ENCODE results near the gene ZBTB20.

The ZBTB20 gene

DNA sequence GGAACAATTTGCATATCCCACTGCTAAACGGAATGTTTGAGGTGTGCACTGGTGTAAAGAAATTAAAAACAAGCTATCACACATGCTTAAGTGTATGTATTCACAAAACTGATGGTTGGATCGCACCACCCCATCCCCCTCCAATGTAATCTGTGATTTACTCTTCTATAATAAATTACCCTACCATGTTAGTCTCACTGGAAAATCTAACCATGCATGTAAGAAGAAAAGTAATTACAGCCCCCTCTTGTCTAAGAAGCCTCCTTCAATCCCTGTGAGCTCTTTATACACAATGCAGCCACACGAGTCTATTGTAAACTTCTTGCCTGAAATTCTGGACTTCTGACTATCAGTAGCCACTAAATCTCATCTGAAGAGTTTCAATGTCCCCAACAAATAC, 173.6 kb downstream of the ZBTB20 start:
- TF ChIP-seq, protein P1, sequence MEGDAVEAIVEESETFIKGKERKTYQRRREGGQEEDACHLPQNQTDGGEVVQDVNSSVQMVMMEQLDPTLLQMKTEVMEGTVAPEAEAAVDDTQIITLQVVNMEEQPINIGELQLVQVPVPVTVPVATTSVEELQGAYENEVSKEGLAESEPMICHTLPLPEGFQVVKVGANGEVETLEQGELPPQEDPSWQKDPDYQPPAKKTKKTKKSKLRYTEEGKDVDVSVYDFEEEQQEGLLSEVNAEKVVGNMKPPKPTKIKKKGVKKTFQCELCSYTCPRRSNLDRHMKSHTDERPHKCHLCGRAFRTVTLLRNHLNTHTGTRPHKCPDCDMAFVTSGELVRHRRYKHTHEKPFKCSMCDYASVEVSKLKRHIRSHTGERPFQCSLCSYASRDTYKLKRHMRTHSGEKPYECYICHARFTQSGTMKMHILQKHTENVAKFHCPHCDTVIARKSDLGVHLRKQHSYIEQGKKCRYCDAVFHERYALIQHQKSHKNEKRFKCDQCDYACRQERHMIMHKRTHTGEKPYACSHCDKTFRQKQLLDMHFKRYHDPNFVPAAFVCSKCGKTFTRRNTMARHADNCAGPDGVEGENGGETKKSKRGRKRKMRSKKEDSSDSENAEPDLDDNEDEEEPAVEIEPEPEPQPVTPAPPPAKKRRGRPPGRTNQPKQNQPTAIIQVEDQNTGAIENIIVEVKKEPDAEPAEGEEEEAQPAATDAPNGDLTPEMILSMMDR (IDR thresholded peaks at IDR 0.05; ENCODE audit: low read depth, low read length, missing control alignments), result no peak
- no peak overlapping the region for H3K4me3 ChIP-seq (ENCODE audit: low read depth, low read length)
- DNase-seq (ENCODE audit: low read depth), result no peak

DNA sequence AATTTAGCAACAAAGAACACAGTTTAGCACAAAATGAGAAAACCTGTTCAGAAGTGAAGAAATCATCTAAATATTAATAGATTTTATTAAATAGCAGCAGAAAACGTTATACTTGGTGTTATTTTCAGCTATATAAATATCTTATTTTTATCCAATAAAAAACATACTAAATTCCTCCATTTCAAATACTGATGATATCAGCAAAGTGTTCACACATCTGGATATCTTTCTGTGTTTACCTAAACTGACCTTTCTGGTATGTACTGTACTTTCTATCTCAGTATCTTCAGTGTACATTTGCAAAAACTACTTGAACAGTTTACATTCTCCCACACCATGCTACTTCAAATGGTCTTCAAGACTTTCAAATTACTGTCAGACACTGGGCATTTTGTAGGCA, 179.9 kb downstream of the ZBTB20 start:
- TF ChIP-seq, protein P1 (IDR thresholded peaks at IDR 0.05; ENCODE audit: low read depth, low read length, missing control alignments), result no peak
- no peak overlapping the region for H3K4me3 ChIP-seq (ENCODE audit: low read depth, low read length)
- no peak for DNase-seq (ENCODE audit: low read depth)

DNA sequence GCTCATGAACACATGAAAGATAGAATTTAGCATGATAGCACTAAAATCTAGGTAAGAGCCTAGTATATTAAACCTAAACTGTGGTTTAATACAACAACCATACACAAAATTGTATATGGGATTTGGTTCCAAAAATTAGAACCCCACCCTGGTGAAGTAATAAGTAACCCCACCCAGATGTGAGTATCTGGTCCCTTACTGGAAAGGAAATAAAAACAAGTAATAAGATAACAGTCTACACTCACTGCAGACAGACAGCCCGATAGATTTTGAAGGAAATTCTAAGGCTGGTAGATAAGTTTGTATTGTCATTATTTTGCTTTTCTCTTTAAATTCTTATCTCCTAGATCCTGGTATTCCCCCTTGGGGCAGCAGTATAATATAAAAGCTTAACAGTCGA, 184.9 kb downstream of the ZBTB20 start:
- TF ChIP-seq, protein P1 (IDR thresholded peaks at IDR 0.05; ENCODE audit: low read depth, low read length, missing control alignments), result no peak
- no peak for DNase-seq (ENCODE audit: low read depth)

DNA sequence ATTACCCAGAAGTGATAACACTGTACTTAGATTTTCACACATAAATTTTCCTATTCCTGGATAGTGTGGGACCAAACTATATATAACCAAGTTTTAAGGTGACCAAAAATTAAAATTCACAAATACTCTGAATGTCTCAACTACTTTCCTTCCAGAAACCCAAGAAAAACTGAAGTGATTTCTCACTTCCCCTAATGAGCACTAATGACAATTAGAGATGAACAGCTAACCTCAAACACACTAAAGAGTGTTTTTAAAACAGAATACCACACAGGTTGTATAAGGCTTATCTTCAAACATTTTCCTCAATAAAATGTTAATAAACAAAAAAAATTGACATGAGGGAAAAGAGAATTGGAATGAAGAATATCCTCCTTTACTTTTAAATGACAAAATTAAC, 188.2 kb downstream of the ZBTB20 start:
- no peak overlapping the region for H3K4me3 ChIP-seq (ENCODE audit: low read depth, low read length)
- TF ChIP-seq, protein P1 (IDR thresholded peaks at IDR 0.05; ENCODE audit: low read depth, low read length, missing control alignments), result no peak
- no peak for DNase-seq (ENCODE audit: low read depth)

More for the DNA sequence above, 184.9 kb downstream of the ZBTB20 start:
- H3K4me3 ChIP-seq (ENCODE audit: low read depth, low read length), result no peak overlapping the region

DNA sequence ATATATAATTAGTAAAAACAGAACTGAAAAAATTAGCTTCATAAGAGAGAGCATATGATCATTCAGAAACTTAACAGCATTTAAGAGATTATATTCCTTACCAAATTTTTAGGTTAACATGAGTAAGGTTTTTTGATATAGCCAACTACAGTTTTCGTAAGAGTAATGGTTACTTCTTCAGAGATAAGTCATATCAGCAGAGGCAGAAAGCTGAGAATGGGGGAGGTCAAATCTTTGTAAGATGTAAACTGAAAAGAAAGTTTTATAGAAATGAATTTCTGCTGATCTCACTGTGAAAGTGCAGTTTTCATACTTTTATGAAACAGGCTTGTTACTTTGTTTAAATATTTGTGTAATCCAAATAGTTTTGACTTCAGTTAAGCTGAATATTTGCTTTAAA, 193.3 kb downstream of the ZBTB20 start:
- TF ChIP-seq, protein P1 (IDR thresholded peaks at IDR 0.05; ENCODE audit: low read depth, low read length, missing control alignments), result no peak

DNA sequence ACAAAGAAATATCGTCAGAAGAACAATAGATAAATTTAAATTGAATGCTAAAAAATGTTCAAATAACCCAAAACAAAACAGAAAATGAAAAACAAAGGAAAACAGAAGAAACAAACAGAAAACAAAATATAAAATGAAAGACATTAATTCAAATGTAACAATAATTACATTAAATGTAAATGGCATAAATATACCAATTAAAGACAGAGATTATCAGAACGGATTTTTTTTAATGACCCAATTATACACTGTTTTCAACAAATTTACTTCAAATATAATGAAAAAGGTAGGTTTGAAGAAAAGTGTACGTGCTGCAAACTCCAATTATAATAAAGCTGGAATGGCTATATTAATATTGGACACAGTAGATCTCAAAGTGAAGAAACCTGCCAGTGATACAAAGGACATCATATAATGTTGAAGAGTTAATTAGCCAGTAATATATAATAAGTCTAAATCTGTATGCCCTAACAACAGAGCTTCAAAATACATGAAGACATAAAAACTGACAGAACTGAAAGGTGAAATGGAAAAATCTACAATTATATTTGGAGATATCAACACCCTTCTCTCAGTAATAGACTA, 193.8 kb downstream of the ZBTB20 start:
- H3K4me3 ChIP-seq (ENCODE audit: low read depth, low read length), result no peak overlapping the region
- DNase-seq (ENCODE audit: low read depth), result no peak
- TF ChIP-seq, protein P1 (IDR thresholded peaks at IDR 0.05; ENCODE audit: low read depth, low read length, missing control alignments), result no peak

More for the DNA sequence above, 193.3 kb downstream of the ZBTB20 start:
- no peak overlapping the region for H3K4me3 ChIP-seq (ENCODE audit: low read depth, low read length)
- DNase-seq (ENCODE audit: low read depth), result no peak

DNA sequence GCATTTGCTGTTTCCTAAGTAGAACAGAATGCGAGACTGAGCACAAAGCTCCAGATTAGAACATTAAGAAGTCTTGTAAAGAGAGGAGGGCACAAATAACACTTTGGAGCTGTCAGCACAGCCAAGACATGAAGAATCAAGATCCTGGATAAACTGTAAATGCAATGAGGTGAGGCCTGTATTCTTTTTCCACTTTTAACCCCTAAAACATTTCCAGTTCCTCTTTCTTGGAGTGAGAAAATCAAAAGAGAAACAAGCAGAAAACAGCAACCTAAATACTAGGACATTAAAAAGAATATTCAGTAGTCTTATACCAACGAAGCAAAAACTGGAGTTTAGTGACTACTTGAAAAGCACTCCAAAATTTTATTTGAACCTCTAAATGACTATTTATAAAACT, 204.3 kb downstream of the ZBTB20 start:
- DNase-seq (ENCODE audit: low read depth), result no peak
- TF ChIP-seq, protein P1 (IDR thresholded peaks at IDR 0.05; ENCODE audit: low read depth, low read length, missing control alignments), result no peak
- H3K4me3 ChIP-seq (ENCODE audit: low read depth, low read length), result no peak overlapping the region

Measured in GM12864 (cell line).